PC-9 (cell line): ENCODE results near the gene CNGA4.

Source experiments
- EZH2 ChIP-seq: fragments of 200-600 bp; sonication (generic); IDR thresholded peaks from 2 replicates; pipeline ENCODE4 v1.8.0; 2017; ENCODE audit warnings: antibody characterized with exemption, low read depth
- TF ChIP-seq, protein P1 (sequence below): fragments of 200-600 bp; sonication (generic); conservative IDR thresholded peaks from 2 replicates; pipeline ENCODE4 v1.6.1; 2017; ENCODE audit warnings: mixed run types, antibody characterized with exemption, mild to moderate bottlenecking, moderate library complexity

DNA sequence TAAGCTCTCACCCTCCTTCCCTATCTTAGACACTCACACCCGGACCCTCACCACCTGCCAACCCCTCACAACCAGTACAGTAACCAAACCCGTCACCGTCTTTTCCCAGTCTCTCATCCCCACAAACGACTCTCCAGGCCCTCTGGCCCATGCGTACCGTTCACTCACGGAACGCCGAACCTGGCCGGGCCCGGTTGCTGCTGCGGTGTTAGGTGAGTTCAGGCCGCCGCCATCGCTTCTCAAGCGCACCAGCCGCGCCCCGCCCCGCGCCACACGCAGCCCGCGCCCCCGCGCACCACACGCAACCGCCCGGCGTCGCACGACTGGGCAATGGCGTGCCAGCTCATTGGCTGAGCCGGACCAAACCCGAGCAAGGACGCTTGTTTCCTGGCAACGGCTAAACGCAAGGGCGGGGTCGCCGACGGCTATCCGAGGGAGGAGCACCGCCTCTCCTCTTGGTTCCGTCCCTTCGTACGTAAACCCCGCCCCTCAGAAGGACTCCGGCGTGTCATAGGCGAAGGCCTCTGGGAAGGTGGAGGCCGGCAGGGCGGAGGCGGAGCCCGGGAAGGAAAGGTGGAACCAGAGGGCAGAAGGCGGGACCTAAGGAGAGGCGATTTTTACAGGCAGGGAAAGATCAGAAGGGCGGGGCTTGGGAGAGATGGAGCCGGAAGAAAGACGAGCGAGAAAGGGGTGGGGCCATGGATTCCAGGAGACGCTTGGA is 4.3 kb upstream of the CNGA4 start, which contains the start of gene FHIP1B:
- TF ChIP-seq, protein P1, sequence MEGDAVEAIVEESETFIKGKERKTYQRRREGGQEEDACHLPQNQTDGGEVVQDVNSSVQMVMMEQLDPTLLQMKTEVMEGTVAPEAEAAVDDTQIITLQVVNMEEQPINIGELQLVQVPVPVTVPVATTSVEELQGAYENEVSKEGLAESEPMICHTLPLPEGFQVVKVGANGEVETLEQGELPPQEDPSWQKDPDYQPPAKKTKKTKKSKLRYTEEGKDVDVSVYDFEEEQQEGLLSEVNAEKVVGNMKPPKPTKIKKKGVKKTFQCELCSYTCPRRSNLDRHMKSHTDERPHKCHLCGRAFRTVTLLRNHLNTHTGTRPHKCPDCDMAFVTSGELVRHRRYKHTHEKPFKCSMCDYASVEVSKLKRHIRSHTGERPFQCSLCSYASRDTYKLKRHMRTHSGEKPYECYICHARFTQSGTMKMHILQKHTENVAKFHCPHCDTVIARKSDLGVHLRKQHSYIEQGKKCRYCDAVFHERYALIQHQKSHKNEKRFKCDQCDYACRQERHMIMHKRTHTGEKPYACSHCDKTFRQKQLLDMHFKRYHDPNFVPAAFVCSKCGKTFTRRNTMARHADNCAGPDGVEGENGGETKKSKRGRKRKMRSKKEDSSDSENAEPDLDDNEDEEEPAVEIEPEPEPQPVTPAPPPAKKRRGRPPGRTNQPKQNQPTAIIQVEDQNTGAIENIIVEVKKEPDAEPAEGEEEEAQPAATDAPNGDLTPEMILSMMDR = no peak
- TF ChIP-seq EZH2 = no peak
